Keratinocyte (primary cell): ENCODE results near the gene CFI. TPM values are rescaled to one million over a fixed set of nuclear protein-coding genes. Genes with fewer than 3 reads are reported as not detected.

ENCODE experiments used
- DNase-seq: peaks from one replicate; pipeline ENCODE4 v3.0.0-alpha.2; 2011; ENCODE audit warnings: low read depth, missing footprints, low spot score
- FAIRE-seq: peaks from 2 replicates; lab custom pipeline; 2011; peaks lifted over from hg19 to GRCh38; lab: Jason Lieb, UNC
- H2AFZ ChIP-seq: 2 replicates; pipeline ENCODE4 v1.6.0; 2012; ENCODE audit warnings: low read length, control low read depth, inconsistent platforms; ENCODE audit not compliant: control insufficient read depth
- H3K27ac ChIP-seq: 2 replicates; pipeline ENCODE4 v1.5.1; 2011; ENCODE audit warnings: low read length; ENCODE audit not compliant: control insufficient read depth, insufficient read depth
- H3K27me3 ChIP-seq: 3 replicates; pipeline ENCODE4 v1.6.0; 2011; ENCODE audit warnings: low read length; ENCODE audit not compliant: control insufficient read depth, insufficient read depth; ENCODE audit errors: extremely low read depth
- H3K36me3 ChIP-seq, 2 experiments: 2 replicates in 1 of 2; 3 replicates in 1 of 2; pipeline ENCODE4 v1.5.1; 2011; ENCODE audit warnings: low read length in 2 of 2, mild to moderate bottlenecking in 1 of 2; ENCODE audit not compliant: control insufficient read depth in 2 of 2, insufficient read depth in 2 of 2; ENCODE audit errors: extremely low read depth in 1 of 2
- H3K4me1 ChIP-seq: 3 replicates; pipeline ENCODE4 v1.5.1; 2011; ENCODE audit warnings: low read length; ENCODE audit not compliant: control insufficient read depth, insufficient read depth; ENCODE audit errors: extremely low read depth
- H3K4me2 ChIP-seq: 3 replicates; pipeline ENCODE4 v1.6.0; 2011; ENCODE audit warnings: low read depth, low read length; ENCODE audit not compliant: control insufficient read depth, insufficient read depth; ENCODE audit errors: extremely low read depth
- H3K4me3 ChIP-seq, 3 experiments: fragments of 200-600 bp in 1 of 3; sonication (generic) in 1 of 3; 2 replicates in 2 of 3; 3 replicates in 1 of 3; pipeline ENCODE4 v1.5.1; 2011 to 2016; ENCODE audit warnings: low read length in 3 of 3, mild to moderate bottlenecking in 3 of 3, control low read depth in 2 of 3, inconsistent platforms in 1 of 3, low read depth in 1 of 3, mixed read lengths in 1 of 3, mixed run types in 1 of 3, moderate library complexity in 1 of 3; ENCODE audit not compliant: control insufficient read depth in 2 of 3, insufficient read depth in 2 of 3; ENCODE audit errors: extremely low read depth in 1 of 3
- H3K79me2 ChIP-seq: 2 replicates; pipeline ENCODE4 v1.6.0; 2012; ENCODE audit warnings: low read length; ENCODE audit not compliant: control insufficient read depth, insufficient read depth
- H3K9ac ChIP-seq: 3 replicates; pipeline ENCODE4 v1.6.0; 2011; ENCODE audit warnings: low read length; ENCODE audit not compliant: control insufficient read depth, insufficient read depth; ENCODE audit errors: extremely low read depth
- H3K9me1 ChIP-seq: 3 replicates; pipeline ENCODE4 v1.6.0; 2011; ENCODE audit warnings: low read length; ENCODE audit not compliant: control insufficient read depth, insufficient read depth; ENCODE audit errors: extremely low read depth
- H3K9me3 ChIP-seq: 2 replicates; pipeline ENCODE4 v1.5.1; 2012; ENCODE audit warnings: low read depth, low read length; ENCODE audit not compliant: control insufficient read depth
- H4K20me1 ChIP-seq: 3 replicates; pipeline ENCODE4 v1.6.0; 2011; ENCODE audit warnings: low read length; ENCODE audit not compliant: control insufficient read depth, insufficient read depth; ENCODE audit errors: extremely low read depth
- EZH2 ChIP-seq: IDR thresholded peaks from one replicate; pipeline ENCODE4 v1.6.1; 2012; ENCODE audit warnings: inconsistent platforms, mild to moderate bottlenecking, low read length, moderate library complexity
- dilution Hi-C: fragments of 300-500 bp; cut with MboI; formaldehyde crosslinking; loops from one replicate; pipeline ENCODE4 v1.7.0; 2020; ENCODE audit warnings: low sequenced_read_pairs; ENCODE audit not compliant: extremely low pct_ligation_motif_present
- polyA plus RNA-seq, 5 experiments: library from polyadenylated mRNA; depleted of rRNA in 3 of 5; stranded (reverse) in 3 of 5; stranded (forward) in 1 of 5; unstranded in 1 of 5; fragments of >200 nt; gene quantifications; 1 replicate in 1 of 5; 2 replicates in 3 of 5; 3 replicates in 1 of 5; pipeline versions ENCODE4 v1.2.1 to v1.2.3, GENCODE V29; 2011 to 2012; ENCODE audit warnings: missing spikeins in 2 of 5, low read depth in 1 of 5, low replicate concordance in 1 of 5
- TF ChIP-seq, protein P1 (sequence below), 3 experiments: IDR thresholded peaks in 1 of 3; conservative IDR thresholded peaks in 1 of 3; optimal IDR thresholded peaks in 1 of 3; 2 replicates in 2 of 3; 3 replicates in 1 of 3; pipeline versions ENCODE3 to v1.5.1; 2011; ENCODE audit warnings: low read length in 3 of 3, mild to moderate bottlenecking in 3 of 3, moderate library complexity in 2 of 3, control low read depth in 1 of 3, inconsistent platforms in 1 of 3; ENCODE audit not compliant: insufficient read depth in 2 of 3; ENCODE audit errors: extremely low read depth in 1 of 3

CFI gene
- polyA plus RNA-seq, 1 donor (not counting 4 experiments of a cell fraction or from before 2014, with no cell fraction given): not detected

DNA sequence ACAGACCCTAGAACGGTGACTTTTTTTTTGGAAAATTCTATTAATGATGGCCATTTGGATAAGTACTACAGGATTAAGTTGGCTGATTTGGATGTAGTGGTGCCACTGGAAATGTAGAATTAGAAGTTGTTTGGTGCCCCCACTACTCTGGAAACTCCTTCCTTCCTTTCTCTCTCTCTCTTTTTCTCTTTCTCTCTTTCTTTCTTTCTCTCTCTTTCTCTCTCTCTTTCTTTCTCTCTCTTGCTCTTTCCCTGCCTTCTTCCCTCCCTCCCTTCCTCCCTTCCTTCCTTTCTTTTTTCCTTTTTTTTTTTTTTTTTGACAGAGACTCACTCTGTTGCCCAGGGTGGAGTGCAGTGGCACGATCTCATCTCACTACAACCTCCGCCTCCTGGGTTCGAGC is 16.5 kb upstream of the CFI start:
- Histone ChIP-seq H3K79me2 (peaks cover 47% of the 10 kb centered on the region), H3K36me3 (peaks cover 8 to 24% of the 10 kb centered on the region in 2 experiments), H3K9me3 (no peaks in the 10 kb centered on the region), H2AFZ (no peak overlapping the region), H4K20me1 (no peaks in the 10 kb centered on the region), H3K27ac (no peak overlapping the region), H3K9ac (no peak overlapping the region), H3K4me1 (peaks cover 16% of the 10 kb centered on the region), H3K4me2 (no peak overlapping the region), H3K4me3 (no peak overlapping the region), H3K27me3 (no peaks in the 10 kb centered on the region), H3K9me1 (no peaks in the 10 kb centered on the region)
- TF ChIP-seq EZH2: no peak
- TF ChIP-seq, protein P1, sequence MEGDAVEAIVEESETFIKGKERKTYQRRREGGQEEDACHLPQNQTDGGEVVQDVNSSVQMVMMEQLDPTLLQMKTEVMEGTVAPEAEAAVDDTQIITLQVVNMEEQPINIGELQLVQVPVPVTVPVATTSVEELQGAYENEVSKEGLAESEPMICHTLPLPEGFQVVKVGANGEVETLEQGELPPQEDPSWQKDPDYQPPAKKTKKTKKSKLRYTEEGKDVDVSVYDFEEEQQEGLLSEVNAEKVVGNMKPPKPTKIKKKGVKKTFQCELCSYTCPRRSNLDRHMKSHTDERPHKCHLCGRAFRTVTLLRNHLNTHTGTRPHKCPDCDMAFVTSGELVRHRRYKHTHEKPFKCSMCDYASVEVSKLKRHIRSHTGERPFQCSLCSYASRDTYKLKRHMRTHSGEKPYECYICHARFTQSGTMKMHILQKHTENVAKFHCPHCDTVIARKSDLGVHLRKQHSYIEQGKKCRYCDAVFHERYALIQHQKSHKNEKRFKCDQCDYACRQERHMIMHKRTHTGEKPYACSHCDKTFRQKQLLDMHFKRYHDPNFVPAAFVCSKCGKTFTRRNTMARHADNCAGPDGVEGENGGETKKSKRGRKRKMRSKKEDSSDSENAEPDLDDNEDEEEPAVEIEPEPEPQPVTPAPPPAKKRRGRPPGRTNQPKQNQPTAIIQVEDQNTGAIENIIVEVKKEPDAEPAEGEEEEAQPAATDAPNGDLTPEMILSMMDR (optimal IDR thresholded peaks at IDR 0.05 in 1 of 3, IDR thresholded peaks at IDR 0.05 in 1 of 3, conservative IDR thresholded peaks at IDR 0.05 in 1 of 3; ENCODE audit: extremely low read depth in 1 of 3, insufficient read depth in 2 of 3, low read length in 3 of 3): no peak
- DNase-seq: no peak
- FAIRE-seq: no peak
- dilution Hi-C loops: no loop called here

DNA sequence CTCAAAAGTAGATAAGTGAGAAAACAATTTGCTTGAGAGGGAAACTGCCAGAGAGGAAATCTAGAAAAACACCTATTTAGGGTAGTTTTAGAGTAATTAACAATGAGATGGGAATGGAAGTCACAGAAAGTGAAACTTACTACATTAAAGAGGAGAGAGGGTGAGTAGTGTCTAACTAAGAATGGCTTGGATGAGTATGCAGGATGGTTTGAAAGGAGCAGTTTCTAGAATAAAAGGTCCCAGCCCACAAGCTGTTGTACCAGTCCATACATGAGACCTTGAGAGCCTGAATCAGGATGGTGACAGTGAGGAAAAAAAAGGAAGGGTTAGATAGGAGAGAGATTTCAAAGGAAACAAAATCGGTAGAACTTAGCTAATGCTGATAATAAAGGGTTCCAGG is 15.1 kb upstream of the CFI start:
- no peaks in the 10 kb centered on the region for H3K27me3 ChIP-seq
- dilution Hi-C loops: no loop called here
- H4K20me1 ChIP-seq: no peaks in the 10 kb centered on the region
- H3K9ac ChIP-seq: peak overlapping the region; percentile 97
- no peak for FAIRE-seq
- H3K79me2 ChIP-seq: peaks cover 47% of the 10 kb centered on the region
- no peak for DNase-seq
- H3K27ac ChIP-seq: no peak overlapping the region
- TF ChIP-seq, protein P1 (optimal IDR thresholded peaks at IDR 0.05 in 1 of 3, IDR thresholded peaks at IDR 0.05 in 1 of 3, conservative IDR thresholded peaks at IDR 0.05 in 1 of 3; ENCODE audit: extremely low read depth in 1 of 3, insufficient read depth in 2 of 3, low read length in 3 of 3): no peak
- TF ChIP-seq EZH2: no peak
- peak overlapping the region; percentile 90 for H3K4me2 ChIP-seq
- H3K4me1 ChIP-seq: peaks cover 16% of the 10 kb centered on the region
- H3K9me3 ChIP-seq: no peaks in the 10 kb centered on the region
- no peaks in the 10 kb centered on the region for H3K9me1 ChIP-seq
- H3K4me3 ChIP-seq: peak overlapping the region; percentile 94 to 98 (median 96)
- peaks cover 6 to 15% of the 10 kb centered on the region in 2 experiments for H3K36me3 ChIP-seq
- H2AFZ ChIP-seq: no peak overlapping the region
